Ramos (cell line): ENCODE measurements around the gene RIPK3.

Source experiments
- in situ Hi-C: fragments of 300-500 bp; cut with MboI; formaldehyde crosslinking; loops from one replicate; pipeline ENCODE4 v1.14.3; 2022; ENCODE audit warnings: low sequenced_read_pairs; ENCODE audit not compliant: unreplicated experiment

The RIPK3 gene

DNA sequence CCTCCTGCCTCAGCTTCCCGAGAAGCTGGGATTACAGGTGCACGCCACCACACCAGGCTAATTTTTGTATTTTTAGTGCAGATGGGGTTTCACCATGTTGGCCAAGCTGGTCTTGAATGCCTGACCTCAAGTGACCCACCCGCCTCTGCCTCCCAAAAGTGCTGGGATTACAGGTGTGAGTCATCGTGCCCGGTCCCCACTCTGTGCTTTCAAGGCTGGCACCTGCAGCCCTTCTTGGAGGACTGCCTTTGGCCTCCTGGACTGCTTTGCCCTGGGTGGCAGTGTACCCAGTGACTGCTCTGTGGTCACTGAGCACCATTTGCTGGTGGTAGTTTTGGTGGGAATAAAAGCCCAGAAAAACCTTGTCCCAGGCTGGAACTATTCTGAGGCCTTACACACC lies 52.8 kb downstream of the RIPK3 start:
- in situ Hi-C loops, result no loop called here
